GM21528 (cell line): ENCODE results near the gene IRX1.

Source experiments
- ATAC-seq: cut with Tn5 transposase; IDR thresholded peaks from one replicate; pipeline ENCODE4 v1.9.1; 2021; ENCODE audit warnings: mild to moderate bottlenecking, moderate library complexity; ENCODE audit not compliant: unreplicated experiment, low FRiP score

The IRX1 gene

GRCh38 chr5:3600106-3601060 is 4.8 kb downstream of the IRX1 start:
- no peak for ATAC-seq

GRCh38 chr5:3601061-3601710 is 5.6 kb downstream of the IRX1 start:
- no peak for ATAC-seq

GRCh38 chr5:3601911-3602782 is 6.5 kb downstream of the IRX1 start:
- no peak for ATAC-seq

GRCh38 chr5:3602785-3603502 is 7.3 kb downstream of the IRX1 start:
- no peak for ATAC-seq

- ATAC-seq, result no peak
These were observed 8.9 kb downstream of the IRX1 start for GRCh38 chr5:3604501-3604900.

- ATAC-seq, result no peak
These were observed 9.8 kb downstream of the IRX1 start for GRCh38 chr5:3605298-3606010.

- no peak for ATAC-seq
These were observed 10.6 kb downstream of the IRX1 start for GRCh38 chr5:3606121-3606831.

- no peak for ATAC-seq
These were observed 12.0 kb downstream of the IRX1 start for GRCh38 chr5:3607541-3608181.

- no peak for ATAC-seq
These were observed 13.6 kb downstream of the IRX1 start for GRCh38 chr5:3609120-3609681.

- ATAC-seq, result no peak
These were observed 17.0 kb downstream of the IRX1 start for GRCh38 chr5:3612591-3613042.

- no peak for ATAC-seq
These were observed 18.1 kb downstream of the IRX1 start for GRCh38 chr5:3613726-3614125.

GRCh38 chr5:3615217-3615616 is 19.6 kb downstream of the IRX1 start:
- no peak for ATAC-seq

- no peak for ATAC-seq
These were observed 20.2 kb downstream of the IRX1 start for GRCh38 chr5:3615829-3616228.

- no peak for ATAC-seq
These were observed 23.9 kb downstream of the IRX1 start for GRCh38 chr5:3619579-3619978.

GRCh38 chr5:3622961-3623360 is 27.3 kb downstream of the IRX1 start:
- no peak for ATAC-seq

GRCh38 chr5:3625626-3626025 is 30.0 kb downstream of the IRX1 start:
- no peak for ATAC-seq

GRCh38 chr5:3634061-3634460 is 38.4 kb downstream of the IRX1 start:
- ATAC-seq, result no peak

GRCh38 chr5:3639175-3639574 is 43.5 kb downstream of the IRX1 start:
- no peak for ATAC-seq
